ENCODE data around the gene CFAP100.

Gene CFAP100

GRCh38 chr3:126346466-126346865 is 48.2 kb upstream of the CFAP100 start:
- Histone ChIP-seq H3K79me2 (ENCODE audit: insufficient read depth, low read length) (no peaks in the 10 kb centered on the region), H3K9me3 (ENCODE audit: low read length) (no peaks in the 10 kb centered on the region), H3K4me2 (ENCODE audit: low read length) (no peak overlapping the region), H3K9ac (ENCODE audit: low read length) (no peak overlapping the region), H3F3A (ENCODE audit: insufficient read depth, low read length) (no peaks in the 10 kb centered on the region), H2AFZ (ENCODE audit: low read length) (no peak overlapping the region), H3K36me3 (ENCODE audit: insufficient read depth, low read length) (no peaks in the 10 kb centered on the region), H3K9me2 (ENCODE audit: low read depth, low read length) (no peaks in the 10 kb centered on the region), H3K27me3 (ENCODE audit: insufficient read depth, low read length) (no peaks in the 10 kb centered on the region), H3K4me1 (ENCODE audit: insufficient read depth, low read length, severe bottlenecking) (no peaks in the 10 kb centered on the region), H4K20me1 (ENCODE audit: insufficient read depth, low read length) (no peaks in the 10 kb centered on the region), H3K27ac (ENCODE audit: low read depth, low read length, poor library complexity, severe bottlenecking) (no peak overlapping the region), H3K4me3 (ENCODE audit: low read depth, low read length, poor library complexity, severe bottlenecking) (no peak overlapping the region)
- TF ChIP-seq CTCF (IDR thresholded peaks at IDR 0.05; ENCODE audit: low read length) (no peak), EZH2 (IDR thresholded peaks at IDR 0.05; ENCODE audit: borderline replicate concordance, low read length) (no peak)

GRCh38 chr3:126347543-126348161 is 47.1 kb upstream of the CFAP100 start:
- Histone ChIP-seq H2AFZ (ENCODE audit: low read length) (no peak overlapping the region), H3K36me3 (ENCODE audit: insufficient read depth, low read length) (no peaks in the 10 kb centered on the region), H3K9ac (ENCODE audit: low read length) (no peak overlapping the region), H3K27ac (ENCODE audit: low read depth, low read length, poor library complexity, severe bottlenecking) (no peak overlapping the region), H3K4me3 (ENCODE audit: low read depth, low read length, poor library complexity, severe bottlenecking) (no peak overlapping the region), H3K79me2 (ENCODE audit: insufficient read depth, low read length) (no peaks in the 10 kb centered on the region), H3K27me3 (ENCODE audit: insufficient read depth, low read length) (no peaks in the 10 kb centered on the region), H3K9me3 (ENCODE audit: low read length) (no peaks in the 10 kb centered on the region), H3K4me2 (ENCODE audit: low read length) (no peak overlapping the region), H3K4me1 (ENCODE audit: insufficient read depth, low read length, severe bottlenecking) (no peaks in the 10 kb centered on the region), H4K20me1 (ENCODE audit: insufficient read depth, low read length) (no peaks in the 10 kb centered on the region), H3K9me2 (ENCODE audit: low read depth, low read length) (no peaks in the 10 kb centered on the region), H3F3A (ENCODE audit: insufficient read depth, low read length) (no peaks in the 10 kb centered on the region)
- TF ChIP-seq CTCF (IDR thresholded peaks at IDR 0.05; ENCODE audit: low read length), result no peak
- no peak for TF ChIP-seq EZH2 (IDR thresholded peaks at IDR 0.05; ENCODE audit: borderline replicate concordance, low read length)

GRCh38 chr3:126348308-126348920 is 46.3 kb upstream of the CFAP100 start:
- Histone ChIP-seq H3K27me3 (ENCODE audit: insufficient read depth, low read length) (no peaks in the 10 kb centered on the region), H3F3A (ENCODE audit: insufficient read depth, low read length) (no peaks in the 10 kb centered on the region), H3K4me2 (ENCODE audit: low read length) (no peak overlapping the region), H3K79me2 (ENCODE audit: insufficient read depth, low read length) (no peaks in the 10 kb centered on the region), H2AFZ (ENCODE audit: low read length) (no peak overlapping the region), H3K27ac (ENCODE audit: low read depth, low read length, poor library complexity, severe bottlenecking) (no peak overlapping the region), H3K36me3 (ENCODE audit: insufficient read depth, low read length) (no peaks in the 10 kb centered on the region), H4K20me1 (ENCODE audit: insufficient read depth, low read length) (no peaks in the 10 kb centered on the region), H3K4me1 (ENCODE audit: insufficient read depth, low read length, severe bottlenecking) (no peaks in the 10 kb centered on the region), H3K9me2 (ENCODE audit: low read depth, low read length) (no peaks in the 10 kb centered on the region), H3K9me3 (ENCODE audit: low read length) (no peaks in the 10 kb centered on the region), H3K4me3 (ENCODE audit: low read depth, low read length, poor library complexity, severe bottlenecking) (no peak overlapping the region), H3K9ac (ENCODE audit: low read length) (no peak overlapping the region)
- TF ChIP-seq EZH2 (IDR thresholded peaks at IDR 0.05; ENCODE audit: borderline replicate concordance, low read length), result no peak
- no peak for TF ChIP-seq CTCF (IDR thresholded peaks at IDR 0.05; ENCODE audit: low read length)

Data from OCI-LY1 (cell line).